Cerebellar nuclear complex (tissue), 1 donor: ENCODE data around the gene BCS1L.
"Not testable (repeated sequence)": the region's sequence is repeated elsewhere in the genome, so short reads cannot be mapped to it uniquely, and the experiment has no call there.

Experiments used
- DNase-seq, 2 experiments: peaks; one replicate each; lab custom pipeline; 2025; lab: John Stamatoyannopoulos, UW

Gene BCS1L

GRCh38 chr2:218662377-218662776 lies 2.9 kb downstream of the BCS1L start:
- DNase-seq = no peak

- DNase-seq = no peak
Observed at GRCh38 chr2:218662827-218663226, 3.3 kb downstream of the BCS1L start.

GRCh38 chr2:218663901-218664300 lies 4.4 kb downstream of the BCS1L start:
- DNase-seq = no peak

- DNase-seq = no peak
Observed at GRCh38 chr2:218664653-218665052, 5.2 kb downstream of the BCS1L start.

- no peak for DNase-seq
Observed at GRCh38 chr2:218671097-218671653, 11.7 kb downstream of the BCS1L start.

GRCh38 chr2:218671654-218672566 lies 12.4 kb downstream of the BCS1L start, which contains the start of the genes RNF25 and STK36:
RNF25 (minus strand) TSS chr2:218672002; CDS start chr2:218671970, 32 bp downstream.
STK36 (plus strand) TSS chr2:218672086; CDS start chr2:218672830, 744 bp downstream.
- DNase-seq = peak; percentile 10 to 80

- DNase-seq = no peak
Observed at GRCh38 chr2:218679119-218679518, 19.6 kb downstream of the BCS1L start.

GRCh38 chr2:218680061-218680460 lies 20.6 kb downstream of the BCS1L start:
- DNase-seq = no peak

- DNase-seq = not testable (repeated sequence)
Observed at GRCh38 chr2:218687400-218688060, 28.0 kb downstream of the BCS1L start.

GRCh38 chr2:218691234-218691633 lies 31.8 kb downstream of the BCS1L start:
- DNase-seq = no peak

- DNase-seq = no peak
Observed at GRCh38 chr2:218694405-218695145, 35.1 kb downstream of the BCS1L start.

GRCh38 chr2:218698885-218699284 lies 39.4 kb downstream of the BCS1L start:
- DNase-seq = no peak

GRCh38 chr2:218701806-218702205 lies 42.3 kb downstream of the BCS1L start:
- DNase-seq = no peak

- DNase-seq = no peak
Observed at GRCh38 chr2:218703341-218703740, 43.9 kb downstream of the BCS1L start.

GRCh38 chr2:218708086-218708485 lies 48.6 kb downstream of the BCS1L start:
- no peak for DNase-seq

- DNase-seq = no peak
Observed at GRCh38 chr2:218709908-218710307, 50.4 kb downstream of the BCS1L start.

- DNase-seq = no peak
Observed at GRCh38 chr2:218710334-218710686, 50.8 kb downstream of the BCS1L start.

GRCh38 chr2:218710687-218711549 lies 51.4 kb downstream of the BCS1L start, which contains the start of gene TTLL4:
TTLL4 (plus strand) TSS chr2:218710835; CDS start chr2:218737677, 26,842 bp downstream.
- peak; percentile 81 to 92 for DNase-seq

- no peak for DNase-seq
Observed at GRCh38 chr2:218711550-218711929, 52.1 kb downstream of the BCS1L start.
